OCI-LY1 (cell line): Measurements from ENCODE around the gene MYZAP.

ENCODE experiments used
- EZH2 ChIP-seq: fragments of 200-600 bp; sonication (generic), shearing (Covaris generic); IDR thresholded peaks from 2 replicates; pipeline ENCODE4 v1.8.0; 2017; ENCODE audit warnings: borderline replicate concordance, mixed run types, mild to moderate bottlenecking, antibody characterized with exemption, low read length, moderate library complexity, mixed read lengths
- TF ChIP-seq, protein P1 (sequence below): fragments of 200-600 bp; sonication (generic), shearing (Covaris generic); IDR thresholded peaks from 2 replicates; pipeline ENCODE4 v1.5.1; 2017; ENCODE audit warnings: mild to moderate bottlenecking, antibody characterized with exemption, low read length, moderate library complexity, mixed read lengths

DNA sequence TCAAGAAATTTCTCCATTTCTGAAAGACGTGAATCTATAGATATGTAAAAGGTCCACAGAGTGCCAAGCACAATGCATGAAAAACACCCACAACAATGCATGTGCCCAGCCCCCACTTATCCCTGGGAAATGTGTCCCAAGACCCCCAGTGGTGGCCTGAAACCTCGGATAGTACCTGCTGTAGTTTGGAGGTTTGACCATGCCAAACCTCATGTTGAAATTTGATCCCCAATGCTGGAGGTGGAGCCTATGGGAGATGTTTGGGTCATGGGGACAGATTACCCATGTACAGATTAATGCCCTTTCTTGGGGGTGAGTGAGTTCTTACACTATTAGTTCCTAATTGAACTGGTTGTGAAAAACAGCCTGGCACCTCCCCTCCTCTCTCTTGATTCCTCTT is 21.4 kb upstream of the MYZAP start:
- TF ChIP-seq, protein P1, sequence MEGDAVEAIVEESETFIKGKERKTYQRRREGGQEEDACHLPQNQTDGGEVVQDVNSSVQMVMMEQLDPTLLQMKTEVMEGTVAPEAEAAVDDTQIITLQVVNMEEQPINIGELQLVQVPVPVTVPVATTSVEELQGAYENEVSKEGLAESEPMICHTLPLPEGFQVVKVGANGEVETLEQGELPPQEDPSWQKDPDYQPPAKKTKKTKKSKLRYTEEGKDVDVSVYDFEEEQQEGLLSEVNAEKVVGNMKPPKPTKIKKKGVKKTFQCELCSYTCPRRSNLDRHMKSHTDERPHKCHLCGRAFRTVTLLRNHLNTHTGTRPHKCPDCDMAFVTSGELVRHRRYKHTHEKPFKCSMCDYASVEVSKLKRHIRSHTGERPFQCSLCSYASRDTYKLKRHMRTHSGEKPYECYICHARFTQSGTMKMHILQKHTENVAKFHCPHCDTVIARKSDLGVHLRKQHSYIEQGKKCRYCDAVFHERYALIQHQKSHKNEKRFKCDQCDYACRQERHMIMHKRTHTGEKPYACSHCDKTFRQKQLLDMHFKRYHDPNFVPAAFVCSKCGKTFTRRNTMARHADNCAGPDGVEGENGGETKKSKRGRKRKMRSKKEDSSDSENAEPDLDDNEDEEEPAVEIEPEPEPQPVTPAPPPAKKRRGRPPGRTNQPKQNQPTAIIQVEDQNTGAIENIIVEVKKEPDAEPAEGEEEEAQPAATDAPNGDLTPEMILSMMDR = no peak
- no peak for TF ChIP-seq EZH2
